ENCODE measurements around the gene RHOBTB3. TPM values are rescaled to one million over a fixed set of nuclear protein-coding genes. Genes with fewer than 3 reads are reported as not detected.

RHOBTB3 gene
- total and polyA plus RNA-seq, 4 donors: 10.5 to 59.8 (median 39.8) TPM

DNA sequence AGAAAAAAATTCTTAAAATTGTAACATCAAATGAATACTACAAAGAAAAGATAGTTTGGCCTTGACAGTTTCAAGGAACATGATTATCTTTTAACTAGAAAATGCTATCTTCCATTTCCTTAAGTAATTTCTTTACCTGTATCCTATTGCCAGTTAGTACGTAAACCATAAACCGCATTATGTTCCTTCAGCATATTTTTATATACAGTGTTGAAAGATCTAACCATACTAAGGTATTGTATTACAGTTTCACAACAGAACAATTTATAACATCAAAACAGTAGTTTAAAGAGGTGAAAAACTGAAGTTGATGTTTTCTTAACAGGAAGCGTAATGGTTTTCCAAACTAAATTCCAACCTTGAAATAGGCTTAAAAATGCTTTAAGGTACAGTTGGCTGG lies 46.3 kb downstream of the RHOBTB3 start:
- Histone ChIP-seq H3K27me3 (ENCODE audit: control insufficient read depth in 4 of 4, insufficient read depth in 4 of 4, low read length in 3 of 4) (no peaks in the 10 kb centered on the region), H3K27ac (ENCODE audit: low read depth in 1 of 2, low read length in 2 of 2) (no peak overlapping the region), H3K4me1 (ENCODE audit: control insufficient read depth in 4 of 4, insufficient read depth in 4 of 4, low read length in 3 of 4) (peaks cover 0 to 4% (median 1%) of the 10 kb centered on the region in 4 donors), H3K9me3 (ENCODE audit: control insufficient read depth in 4 of 4, low read length in 3 of 4) (no peaks in the 10 kb centered on the region), H3K4me3 (ENCODE audit: low read depth in 1 of 3, low read length in 3 of 3) (no peak overlapping the region), H3K9ac (ENCODE audit: low read depth in 1 of 2, low read length in 2 of 2) (no peak overlapping the region), H3K36me3 (ENCODE audit: control insufficient read depth in 4 of 4, insufficient read depth in 3 of 4, low read depth in 1 of 4, low read length in 3 of 4) (peaks cover 0 to 3% (median 0%) of the 10 kb centered on the region in 4 donors)
- 96% methylated on average over 3 of the region's 3 CpGs for WGBS
- TF ChIP-seq JUND (IDR thresholded peaks at IDR 0.05): no peak
- no peak for TF ChIP-seq HNF4A (conservative IDR thresholded peaks at IDR 0.05)
- TF ChIP-seq FOXA1 (IDR thresholded peaks at IDR 0.05): no peak
- TF ChIP-seq FOXA2 (IDR thresholded peaks at IDR 0.05): no peak
- TF ChIP-seq, protein P1, sequence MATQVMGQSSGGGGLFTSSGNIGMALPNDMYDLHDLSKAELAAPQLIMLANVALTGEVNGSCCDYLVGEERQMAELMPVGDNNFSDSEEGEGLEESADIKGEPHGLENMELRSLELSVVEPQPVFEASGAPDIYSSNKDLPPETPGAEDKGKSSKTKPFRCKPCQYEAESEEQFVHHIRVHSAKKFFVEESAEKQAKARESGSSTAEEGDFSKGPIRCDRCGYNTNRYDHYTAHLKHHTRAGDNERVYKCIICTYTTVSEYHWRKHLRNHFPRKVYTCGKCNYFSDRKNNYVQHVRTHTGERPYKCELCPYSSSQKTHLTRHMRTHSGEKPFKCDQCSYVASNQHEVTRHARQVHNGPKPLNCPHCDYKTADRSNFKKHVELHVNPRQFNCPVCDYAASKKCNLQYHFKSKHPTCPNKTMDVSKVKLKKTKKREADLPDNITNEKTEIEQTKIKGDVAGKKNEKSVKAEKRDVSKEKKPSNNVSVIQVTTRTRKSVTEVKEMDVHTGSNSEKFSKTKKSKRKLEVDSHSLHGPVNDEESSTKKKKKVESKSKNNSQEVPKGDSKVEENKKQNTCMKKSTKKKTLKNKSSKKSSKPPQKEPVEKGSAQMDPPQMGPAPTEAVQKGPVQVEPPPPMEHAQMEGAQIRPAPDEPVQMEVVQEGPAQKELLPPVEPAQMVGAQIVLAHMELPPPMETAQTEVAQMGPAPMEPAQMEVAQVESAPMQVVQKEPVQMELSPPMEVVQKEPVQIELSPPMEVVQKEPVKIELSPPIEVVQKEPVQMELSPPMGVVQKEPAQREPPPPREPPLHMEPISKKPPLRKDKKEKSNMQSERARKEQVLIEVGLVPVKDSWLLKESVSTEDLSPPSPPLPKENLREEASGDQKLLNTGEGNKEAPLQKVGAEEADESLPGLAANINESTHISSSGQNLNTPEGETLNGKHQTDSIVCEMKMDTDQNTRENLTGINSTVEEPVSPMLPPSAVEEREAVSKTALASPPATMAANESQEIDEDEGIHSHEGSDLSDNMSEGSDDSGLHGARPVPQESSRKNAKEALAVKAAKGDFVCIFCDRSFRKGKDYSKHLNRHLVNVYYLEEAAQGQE (IDR thresholded peaks at IDR 0.05): no peak
- TF ChIP-seq SP1 (IDR thresholded peaks at IDR 0.05): no peak
- TF ChIP-seq YY1 (IDR thresholded peaks at IDR 0.05): no peak
- no peak for TF ChIP-seq CTCF (IDR thresholded peaks at IDR 0.05; ENCODE audit: low read depth, low read length, missing input control)
- no peak for TF ChIP-seq ZBTB33 (IDR thresholded peaks at IDR 0.05)
- no peak for TF ChIP-seq GABPA (IDR thresholded peaks at IDR 0.05 in 1 of 2, conservative IDR thresholded peaks at IDR 0.05 in 1 of 2)
- TF ChIP-seq, protein P2, sequence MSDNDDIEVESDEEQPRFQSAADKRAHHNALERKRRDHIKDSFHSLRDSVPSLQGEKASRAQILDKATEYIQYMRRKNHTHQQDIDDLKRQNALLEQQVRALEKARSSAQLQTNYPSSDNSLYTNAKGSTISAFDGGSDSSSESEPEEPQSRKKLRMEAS (IDR thresholded peaks at IDR 0.05): no peak
- TF ChIP-seq EGR1 (IDR thresholded peaks at IDR 0.05; ENCODE audit: low read depth in 2 of 2): no peak
- no peak for TF ChIP-seq TAF1 (conservative IDR thresholded peaks at IDR 0.05)
- TF ChIP-seq HNF4G (IDR thresholded peaks at IDR 0.05): no peak
- no peak for TF ChIP-seq NR2F2 (IDR thresholded peaks at IDR 0.05)
- TF ChIP-seq RAD21 (IDR thresholded peaks at IDR 0.05): no peak
- TF ChIP-seq ATF3 (IDR thresholded peaks at IDR 0.05): no peak
- DNase-seq (ENCODE audit: low spot score): no peak
